GM18498 (cell line): ENCODE results near the gene GMIP.
"Not testable (repeated sequence)": the region's sequence is repeated elsewhere in the genome, so short reads cannot be mapped to it uniquely, and the experiment has no call there.

ENCODE experiments used
- ATAC-seq: cut with Tn5 transposase; IDR thresholded peaks from one replicate; pipeline ENCODE4 v1.9.1; 2021; ENCODE audit warnings: mild to moderate bottlenecking, moderate library complexity; ENCODE audit not compliant: unreplicated experiment

GMIP gene

DNA sequence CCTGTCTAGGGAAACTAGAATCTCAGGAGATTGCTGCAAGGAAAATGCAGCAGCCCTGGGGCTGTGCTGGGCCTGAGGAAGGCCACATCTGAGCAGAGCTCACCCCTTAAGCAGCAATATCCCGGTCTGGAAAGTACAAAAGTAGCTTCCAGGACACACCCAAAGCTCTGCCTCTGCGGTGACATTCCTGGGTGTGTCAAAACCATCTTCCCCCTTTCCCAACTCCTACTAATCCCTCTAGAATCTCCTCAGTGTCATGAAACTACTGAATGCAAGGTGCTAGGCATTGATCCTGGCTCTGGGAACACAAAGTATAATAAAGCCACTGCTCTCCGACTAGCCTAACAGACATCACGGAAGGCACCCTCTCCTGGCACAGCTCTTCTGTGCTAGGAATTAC is 30.0 kb downstream of the GMIP start:
- ATAC-seq, result no peak

DNA sequence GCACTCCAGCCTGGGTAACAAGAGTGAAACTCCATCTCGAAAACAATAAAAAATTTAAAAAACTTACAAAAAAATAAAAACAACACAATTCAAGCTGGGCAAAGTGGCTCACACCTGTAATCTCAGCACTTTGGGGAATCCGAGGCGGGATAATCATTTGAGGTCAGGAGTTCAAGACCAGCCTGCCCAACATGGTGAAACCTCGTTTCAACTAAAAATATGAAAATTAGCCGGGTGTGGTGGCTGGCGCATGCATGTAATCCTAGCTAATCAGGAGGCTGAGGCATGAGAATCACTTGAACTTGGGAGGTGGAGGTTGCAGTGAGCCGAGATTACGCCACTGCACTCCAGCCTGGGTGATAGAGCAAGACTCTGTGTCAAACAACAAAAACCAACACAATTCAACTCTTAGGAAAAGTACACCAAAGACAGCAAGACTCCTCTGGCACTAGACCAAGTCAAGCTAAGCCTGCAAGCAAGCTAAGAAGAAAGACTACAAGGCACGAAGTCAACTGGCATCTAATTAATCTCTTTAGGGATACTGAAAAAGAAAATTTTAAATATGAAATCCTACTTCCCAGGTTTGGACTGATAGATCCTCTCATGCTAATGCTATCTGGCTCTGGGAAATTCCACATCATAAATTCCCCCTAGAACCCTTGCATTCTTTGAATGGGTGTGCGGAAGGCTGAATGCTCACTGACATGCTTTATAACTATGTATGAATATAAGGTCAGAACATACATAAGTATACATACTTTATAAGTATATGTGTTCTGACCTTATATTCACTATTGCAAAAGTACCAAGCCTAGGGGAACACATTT is 32.9 kb downstream of the GMIP start:
- ATAC-seq, result no peak

DNA sequence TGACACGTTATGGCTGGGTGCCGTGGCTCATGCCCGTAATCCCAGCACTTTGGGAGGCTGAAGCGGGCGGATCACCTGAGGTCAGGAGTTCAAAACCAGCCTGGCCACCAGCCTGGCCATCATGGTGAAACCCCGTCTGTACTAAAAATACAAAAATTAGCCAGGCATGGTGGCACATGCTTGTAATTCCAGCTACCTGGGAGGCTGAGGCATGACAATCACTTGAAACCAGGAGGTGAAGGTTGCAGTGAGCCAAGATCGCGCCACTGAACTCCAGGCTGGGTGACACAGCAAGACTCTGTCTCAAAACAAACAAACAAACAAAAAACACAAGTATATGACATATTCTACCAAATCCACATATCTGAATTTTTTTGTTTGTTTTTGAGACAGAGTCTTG is 36.8 kb downstream of the GMIP start:
- ATAC-seq, result not testable (repeated sequence)

DNA sequence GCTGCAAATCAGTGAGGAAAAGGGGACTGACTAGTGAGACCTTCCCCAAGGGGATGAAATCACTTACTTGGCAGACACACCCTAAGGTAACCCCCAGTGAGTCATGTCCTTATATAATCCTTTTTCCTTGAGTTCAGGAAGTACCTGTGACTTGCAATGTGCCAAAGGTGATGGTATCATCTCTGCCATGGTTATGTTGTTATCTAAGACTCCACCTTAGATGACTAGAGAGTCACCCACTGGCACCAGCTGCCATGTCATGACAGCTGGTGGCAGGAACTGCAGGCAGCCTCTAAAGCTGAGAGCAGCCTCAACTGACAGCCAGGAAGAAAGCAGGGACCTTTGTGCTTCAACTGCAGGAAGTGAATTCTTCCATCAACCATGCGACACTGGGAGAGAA is 37.4 kb downstream of the GMIP start:
- no peak for ATAC-seq

DNA sequence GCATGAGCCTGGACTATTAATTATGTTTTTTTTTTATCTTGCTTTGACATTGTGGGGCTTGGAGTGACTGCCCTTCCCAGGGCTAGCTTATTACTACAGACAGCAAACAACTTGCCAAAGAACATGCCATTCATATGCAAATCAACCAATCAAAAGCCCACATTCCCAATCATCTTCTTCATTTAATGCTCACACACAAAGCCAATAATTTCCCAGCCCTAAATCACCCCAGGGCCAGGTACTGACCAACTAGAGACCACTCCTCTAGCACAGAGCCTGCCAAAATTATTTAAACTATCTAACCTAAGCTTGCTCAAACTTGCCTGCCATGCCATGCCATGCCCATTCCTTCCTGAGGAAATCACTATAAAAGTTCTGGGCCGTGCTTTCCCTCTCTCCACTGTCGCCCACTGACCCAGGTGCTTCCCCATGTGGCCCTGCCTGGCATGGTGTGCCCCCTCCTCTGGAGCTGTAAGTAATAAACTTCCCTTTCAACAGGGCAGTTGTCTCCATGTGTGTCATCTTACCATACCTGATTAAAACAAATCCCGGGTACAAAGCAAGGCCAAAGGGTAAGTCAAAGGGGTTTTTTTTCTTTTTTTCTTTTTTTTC is 40.6 kb downstream of the GMIP start:
- ATAC-seq, result no peak

DNA sequence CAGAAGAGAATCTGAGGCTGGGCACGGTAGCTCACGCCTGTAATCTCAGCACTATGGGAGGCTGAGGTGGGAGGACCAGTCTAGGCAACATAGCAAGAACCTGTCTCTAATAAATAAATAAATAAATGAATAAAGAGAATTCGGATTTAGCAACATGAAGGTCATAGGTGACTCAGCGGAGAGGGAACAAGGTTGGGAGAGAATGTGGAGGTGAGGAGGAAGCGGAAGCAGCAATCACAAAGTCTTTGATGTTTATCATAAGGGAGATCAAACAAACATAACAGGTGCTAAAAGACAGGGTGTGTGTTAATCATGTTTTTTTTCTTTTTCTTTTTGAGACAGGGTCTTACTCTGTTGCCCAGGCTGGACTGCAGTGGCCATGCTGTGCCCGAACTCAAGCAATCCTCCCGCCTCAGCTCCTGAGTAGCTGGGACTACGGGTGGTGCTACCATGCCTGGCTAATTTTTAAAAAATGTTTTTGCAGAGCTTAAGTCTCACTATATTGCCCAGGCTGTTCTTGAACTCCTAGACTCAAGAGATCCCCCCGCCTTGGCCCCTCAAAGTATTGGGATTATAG is 41.2 kb downstream of the GMIP start:
- no peak for ATAC-seq

DNA sequence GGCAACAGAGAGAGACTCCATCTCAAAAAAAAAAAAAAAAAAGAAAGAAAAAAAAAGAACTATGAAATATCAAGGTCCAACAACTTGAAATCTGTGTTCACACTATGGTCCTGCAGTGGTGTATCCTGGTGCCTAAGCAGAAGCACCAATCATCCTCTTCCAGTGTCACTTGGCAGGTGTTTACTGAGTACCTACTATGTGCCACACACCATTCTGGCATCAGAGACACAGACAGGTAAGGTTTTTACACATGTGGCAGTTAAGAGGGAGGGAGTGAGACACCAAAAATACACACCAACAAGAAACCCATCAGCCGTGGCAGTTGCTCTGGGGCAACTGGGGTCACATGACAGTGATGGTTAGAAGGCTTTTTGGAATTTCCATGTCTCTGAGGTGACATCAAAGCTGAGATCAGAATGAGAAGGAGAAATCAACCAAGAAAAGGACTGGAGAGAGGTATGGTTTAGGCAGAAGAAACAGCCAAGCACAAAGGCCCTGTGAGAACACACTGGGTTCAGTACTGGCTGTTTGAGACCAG is 42.6 kb downstream of the GMIP start:
- ATAC-seq, result no peak

DNA sequence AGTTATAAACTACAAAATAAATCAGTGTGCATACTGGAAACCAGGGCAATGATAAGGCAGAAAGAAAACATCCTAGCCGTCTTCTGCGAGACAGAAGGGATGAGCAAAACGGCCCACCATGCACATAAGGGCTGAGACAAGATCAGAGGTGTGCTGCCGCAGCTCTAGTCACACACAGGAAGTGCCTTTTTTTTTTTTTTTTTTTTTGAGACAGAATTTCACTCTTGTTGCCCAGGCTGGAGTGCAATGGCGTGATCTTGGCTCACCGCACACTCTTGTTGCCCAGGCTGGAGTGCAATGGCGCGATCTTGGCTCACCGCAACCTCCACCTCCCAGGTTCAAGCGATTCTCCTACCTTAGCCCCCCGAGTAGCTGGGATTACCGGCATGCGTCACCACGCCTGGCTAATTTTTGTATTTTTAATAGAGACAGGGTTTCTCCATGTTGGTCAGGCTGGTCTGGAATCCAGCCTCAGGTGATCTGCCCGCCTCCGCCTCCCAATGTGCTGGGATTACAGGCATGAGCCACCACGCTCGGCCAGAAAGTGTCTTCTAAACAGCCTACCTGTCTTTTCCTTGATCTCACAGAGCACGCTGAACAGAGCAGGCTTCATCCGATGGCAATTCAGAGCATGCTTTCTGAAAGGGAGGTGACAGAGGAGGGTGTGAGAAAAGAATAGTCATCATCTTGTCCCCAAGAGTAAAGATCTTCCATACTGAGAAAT is 44.6 kb downstream of the GMIP start:
- ATAC-seq, result peak; percentile 24

DNA sequence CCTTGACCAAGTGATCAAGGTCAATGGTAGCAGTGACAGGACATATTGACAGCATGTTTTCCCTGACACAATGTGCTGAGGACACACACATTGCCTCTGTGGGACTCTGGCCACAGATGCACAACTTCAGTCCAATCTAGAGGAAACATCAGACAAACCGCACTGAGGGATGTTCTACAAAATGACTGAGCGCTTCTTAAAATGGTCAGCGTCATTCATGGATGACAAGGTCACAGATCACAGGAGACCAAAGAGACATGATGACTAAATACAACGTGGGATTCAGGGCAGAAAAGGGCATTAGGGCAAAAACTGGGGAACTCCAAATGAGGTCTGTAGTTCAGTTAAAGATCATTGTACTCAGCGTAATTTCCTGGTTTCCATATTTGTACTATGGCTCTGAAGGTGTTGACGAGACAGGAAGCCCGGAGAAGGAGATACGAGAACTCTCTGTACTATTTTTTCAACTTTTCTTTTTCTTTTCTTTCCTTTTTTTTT is 45.6 kb downstream of the GMIP start:
- ATAC-seq, result peak; percentile 67

DNA sequence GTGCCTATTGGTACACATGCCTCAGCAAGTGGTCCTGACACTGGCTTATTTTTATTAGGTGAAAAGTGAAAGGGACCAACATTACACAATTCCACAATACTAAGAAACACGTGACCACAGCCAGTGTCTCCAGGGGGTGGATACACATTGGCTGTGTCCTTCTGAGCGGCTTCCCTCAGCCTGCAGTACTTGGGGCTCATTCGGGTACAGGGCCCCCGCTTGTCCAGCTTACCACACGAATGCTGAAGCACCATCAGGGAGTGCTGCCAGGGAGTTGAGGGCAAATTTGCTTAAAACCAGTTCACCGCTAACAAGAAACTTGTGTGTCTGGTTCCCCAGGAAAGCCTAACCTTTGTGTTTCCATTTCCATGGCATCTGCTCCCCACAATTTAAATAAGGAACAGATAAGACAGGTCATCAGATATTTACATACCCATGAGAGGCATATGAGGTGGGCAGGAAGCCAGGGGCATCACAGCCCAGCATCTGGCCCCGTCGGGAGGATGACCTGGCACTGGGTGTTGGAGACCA is 48.2 kb downstream of the GMIP start:
- no peak for ATAC-seq

DNA sequence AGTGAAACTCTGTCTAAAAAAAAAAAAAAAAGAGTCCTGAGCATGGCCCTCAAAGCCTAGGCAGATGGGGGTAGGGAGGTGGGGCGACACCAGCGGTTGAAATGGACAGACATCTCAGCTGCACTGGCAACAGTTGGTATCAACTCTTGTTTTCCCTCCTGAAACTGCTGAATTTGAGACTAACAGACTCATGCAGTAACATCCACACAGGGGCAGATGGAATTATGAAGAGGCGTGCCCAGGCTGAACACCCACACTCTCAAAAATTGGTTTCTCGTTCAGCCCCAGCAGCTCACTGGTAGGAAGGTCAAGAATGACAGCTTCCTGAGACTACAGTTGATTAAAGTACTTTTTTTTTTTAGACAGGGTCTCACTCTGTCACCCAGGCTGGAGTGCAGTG is 49.1 kb downstream of the GMIP start:
- no peak for ATAC-seq

DNA sequence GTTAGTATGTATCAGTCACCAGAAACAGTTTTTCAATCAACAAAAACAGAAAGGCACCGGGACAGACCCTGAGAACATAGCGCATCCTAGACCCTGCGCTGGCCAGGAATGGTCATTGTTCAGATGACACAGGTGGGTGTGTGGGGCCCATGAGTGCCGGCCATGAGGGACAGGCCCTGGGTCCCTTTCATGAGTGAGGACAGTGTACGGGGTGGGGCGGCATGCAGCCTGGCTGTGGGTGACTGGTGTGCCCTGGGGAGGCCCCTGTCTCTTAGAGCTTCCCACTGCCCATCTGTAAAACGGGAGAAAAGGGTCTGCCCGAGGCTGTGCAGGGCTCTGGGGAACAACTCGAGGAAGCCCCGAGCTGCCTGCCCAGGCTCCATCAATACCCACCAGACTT is 50.8 kb downstream of the GMIP start:
- ATAC-seq, result no peak

DNA sequence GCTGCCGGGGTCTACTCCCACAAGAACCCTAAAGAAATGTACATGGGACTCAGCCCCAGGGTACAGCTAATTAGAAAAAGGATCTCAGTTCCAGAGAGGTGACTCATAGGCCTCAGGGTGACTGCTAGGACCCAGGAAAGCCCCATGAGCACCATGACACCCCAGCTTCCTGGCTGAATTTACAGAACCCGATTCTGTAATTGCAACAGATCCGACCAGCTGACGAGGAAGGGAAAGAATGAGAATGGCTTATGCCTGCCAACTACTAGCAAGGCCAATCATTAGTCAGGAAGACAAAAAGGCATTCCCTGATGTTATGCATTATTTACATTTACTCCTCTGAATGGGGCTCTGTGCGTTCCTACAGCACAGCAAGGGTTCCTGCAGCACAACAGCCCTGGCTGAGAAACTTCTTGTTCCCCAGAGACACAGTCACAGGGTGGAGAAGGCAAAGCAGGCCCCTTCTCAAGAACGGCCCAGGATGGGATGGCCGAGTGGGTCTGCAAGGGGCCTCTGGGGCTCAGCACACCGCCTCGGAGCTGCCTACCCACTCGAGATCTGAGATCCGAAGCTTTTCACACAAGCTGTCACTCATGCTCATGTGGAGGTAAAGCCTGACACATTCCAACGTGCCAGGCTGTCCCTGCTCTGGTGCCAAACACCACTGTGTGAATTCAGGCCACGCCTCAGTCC is 52.2 kb downstream of the GMIP start:
- no peak for ATAC-seq

DNA sequence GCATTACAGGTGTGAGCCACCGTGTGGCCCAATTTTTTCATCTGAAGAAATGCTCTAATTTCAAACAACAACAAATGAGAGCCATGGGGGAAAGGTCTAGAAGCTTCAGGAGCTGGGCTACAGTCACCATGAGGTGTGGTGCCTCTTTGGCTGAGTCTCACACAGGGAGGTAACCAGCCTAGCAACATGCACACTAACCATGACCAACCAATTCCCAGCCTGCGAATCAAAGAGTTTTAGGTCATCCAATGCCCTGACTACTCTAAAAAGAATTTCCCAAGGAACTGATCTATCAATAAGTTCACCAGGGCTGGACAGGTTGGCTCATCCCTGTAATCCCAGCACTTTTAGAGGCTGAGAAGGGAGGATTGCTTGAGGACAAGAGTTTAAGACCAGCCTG is 54.9 kb downstream of the GMIP start:
- no peak for ATAC-seq

DNA sequence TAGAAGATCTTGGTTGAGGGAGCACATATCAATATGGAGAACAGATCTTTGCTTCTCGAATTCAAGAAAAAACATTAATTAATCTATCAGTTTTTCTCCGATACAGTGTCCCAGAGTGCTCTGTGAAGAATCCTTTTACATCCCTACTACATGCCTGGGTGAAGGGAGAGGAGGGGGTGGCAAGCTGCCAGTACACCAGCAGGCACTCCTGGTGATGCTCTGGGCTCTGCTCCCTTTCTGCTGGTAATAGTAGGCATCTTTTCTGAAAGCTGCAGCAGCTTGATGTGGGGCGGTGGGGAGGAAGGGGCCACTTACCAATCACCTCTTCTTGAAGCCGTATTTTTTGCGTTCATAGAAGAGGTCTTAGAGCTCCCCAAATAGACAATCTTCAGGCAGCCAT is 55.7 kb downstream of the GMIP start:
- ATAC-seq, result no peak

DNA sequence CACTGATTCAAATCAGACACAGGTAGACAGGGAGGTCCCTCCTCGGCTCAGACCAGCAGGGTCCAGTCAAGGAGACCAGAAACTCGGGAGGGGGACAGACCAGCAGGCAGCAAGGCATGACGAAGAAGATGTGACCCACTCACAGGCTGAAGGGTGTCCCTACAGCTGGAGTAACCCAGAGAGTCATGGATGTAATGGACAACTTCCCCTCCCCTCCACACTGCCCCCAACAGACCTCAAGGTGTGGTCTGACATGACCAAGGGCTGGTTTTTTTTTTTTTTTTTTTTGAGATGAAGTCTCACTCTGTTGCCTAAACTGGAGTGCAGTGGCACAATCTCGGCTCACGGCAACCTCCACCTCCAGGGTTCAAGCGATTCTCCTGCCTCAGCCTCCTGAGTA is 59.1 kb downstream of the GMIP start:
- ATAC-seq, result no peak

DNA sequence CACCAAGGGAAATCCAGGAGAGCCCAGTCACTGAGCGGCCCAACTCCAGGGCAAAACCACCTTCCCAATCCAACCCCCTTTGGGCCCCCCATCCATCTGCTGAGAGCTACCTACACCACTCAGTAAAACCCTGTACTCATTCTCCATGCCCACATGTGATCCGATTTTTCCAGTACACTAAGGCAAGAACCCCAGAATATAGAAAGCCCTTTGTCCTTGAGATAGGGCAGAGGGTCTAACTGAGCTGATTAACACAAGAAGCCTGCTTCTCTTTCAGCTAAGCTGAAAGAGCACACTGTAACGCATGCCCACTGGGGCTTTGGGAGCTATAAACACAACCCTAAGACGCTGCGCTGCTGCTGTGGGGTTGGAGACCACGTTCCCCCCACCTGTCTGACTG is 61.0 kb downstream of the GMIP start:
- ATAC-seq, result no peak

DNA sequence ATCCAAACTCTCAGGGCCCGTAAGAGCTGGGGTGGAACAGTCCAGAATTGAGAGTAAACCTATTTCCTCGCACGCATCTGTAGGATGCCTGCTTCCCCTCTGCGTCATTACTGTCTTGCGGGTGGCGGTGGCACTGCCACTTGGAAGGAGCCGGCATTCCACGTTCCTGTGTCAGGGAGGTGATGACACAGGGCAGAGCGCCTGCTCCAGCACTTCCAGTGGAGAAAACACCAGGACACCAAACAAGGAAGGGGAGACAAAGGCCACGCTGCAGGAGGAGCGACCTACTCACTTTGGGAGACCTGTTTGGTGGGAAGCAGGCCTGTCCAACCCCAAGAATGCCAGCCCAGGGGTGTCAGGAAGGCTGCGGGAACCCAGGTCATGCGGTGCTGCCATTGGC is 62.1 kb downstream of the GMIP start:
- ATAC-seq, result no peak

DNA sequence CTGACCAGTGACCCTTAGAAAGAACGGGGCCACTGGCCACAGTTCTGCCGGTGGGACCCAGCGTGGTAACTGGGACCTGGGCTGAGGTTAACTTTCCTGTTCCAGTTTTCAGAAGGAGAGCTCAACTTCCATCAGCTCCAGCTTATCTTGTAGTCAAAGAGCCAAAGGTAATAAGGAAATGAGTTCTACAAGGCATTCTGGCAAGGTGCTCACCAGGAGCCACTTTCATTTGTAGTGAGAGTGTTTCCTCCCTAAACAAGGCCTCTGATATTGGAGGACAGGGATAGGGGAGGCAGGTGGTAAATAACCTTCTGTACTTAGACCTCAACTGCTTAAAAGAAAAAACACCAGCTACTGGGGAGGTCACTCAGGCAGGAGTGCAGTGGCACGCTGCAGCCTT is 63.0 kb downstream of the GMIP start:
- no peak for ATAC-seq
